GM20000 (cell line): ENCODE data around the gene P2RX2.

Source experiments
- DNase-seq: peaks from one replicate; pipeline ENCODE4 v3.0.0; 2012; ENCODE audit warnings: low spot score
- CTCF ChIP-seq: IDR thresholded peaks from 2 replicates; pipeline ENCODE4 v1.5.1; 2012; ENCODE audit warnings: mild to moderate bottlenecking, control low read depth; ENCODE audit errors: extremely low read depth, missing control alignments

Gene P2RX2

GRCh38 chr12:132591107-132591935 is 27.3 kb upstream of the P2RX2 start:
- no peak for TF ChIP-seq CTCF
- DNase-seq: no peak

DNA sequence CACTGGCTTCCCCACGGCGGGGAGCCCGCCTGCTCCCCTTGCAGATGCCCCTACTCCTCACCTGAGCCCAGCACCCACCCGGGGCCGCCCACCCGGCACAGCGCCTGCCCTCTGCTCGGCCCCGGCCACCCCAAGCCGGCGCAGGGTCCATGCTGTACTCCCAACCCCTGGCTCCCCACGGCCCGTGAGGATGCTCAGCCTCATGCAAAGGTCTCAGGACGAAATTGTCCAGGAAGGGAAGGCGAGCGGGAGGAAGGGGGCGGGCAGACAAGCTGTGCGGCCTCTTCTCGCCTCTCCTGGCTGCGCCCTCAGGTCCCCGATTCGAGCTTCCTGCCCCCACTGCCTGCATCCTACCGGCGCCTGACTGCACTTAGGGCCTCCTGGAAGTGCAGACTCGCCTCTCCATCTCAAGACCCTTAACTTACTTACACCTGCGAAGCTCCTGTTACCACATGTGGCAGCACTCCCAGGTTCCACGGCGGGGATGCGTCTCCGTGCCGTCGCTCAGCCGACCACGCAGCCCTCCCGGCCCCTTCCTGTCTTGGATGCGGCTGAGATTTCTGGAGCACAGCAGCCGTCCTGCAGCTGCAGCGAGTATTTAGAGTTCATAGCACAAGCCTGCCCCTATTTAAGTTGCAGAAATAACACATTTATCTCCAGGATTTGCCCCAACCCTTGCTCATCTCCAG is 26.1 kb upstream of the P2RX2 start:
- no peak for TF ChIP-seq CTCF
- no peak for DNase-seq

DNA sequence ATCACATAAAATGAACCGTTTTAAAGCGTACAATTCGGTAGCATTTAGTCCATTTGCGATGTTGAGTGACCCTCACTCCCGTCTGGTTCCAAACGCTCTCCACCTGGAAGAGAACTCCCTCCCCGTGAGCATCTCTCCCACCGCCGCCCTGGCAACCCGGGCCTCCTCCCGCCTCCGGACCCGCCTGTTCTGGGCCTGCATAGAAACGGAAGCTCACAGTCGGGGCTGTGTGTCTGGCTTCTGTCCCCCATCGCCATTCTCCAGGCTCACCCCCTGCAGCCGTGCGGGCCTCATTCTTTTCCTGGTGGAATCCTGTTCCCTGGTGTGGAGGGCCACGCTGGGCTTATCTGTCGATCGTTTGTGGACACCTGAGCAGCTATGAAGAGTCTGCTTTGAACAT is 25.5 kb upstream of the P2RX2 start:
- no peak for TF ChIP-seq CTCF
- no peak for DNase-seq

DNA sequence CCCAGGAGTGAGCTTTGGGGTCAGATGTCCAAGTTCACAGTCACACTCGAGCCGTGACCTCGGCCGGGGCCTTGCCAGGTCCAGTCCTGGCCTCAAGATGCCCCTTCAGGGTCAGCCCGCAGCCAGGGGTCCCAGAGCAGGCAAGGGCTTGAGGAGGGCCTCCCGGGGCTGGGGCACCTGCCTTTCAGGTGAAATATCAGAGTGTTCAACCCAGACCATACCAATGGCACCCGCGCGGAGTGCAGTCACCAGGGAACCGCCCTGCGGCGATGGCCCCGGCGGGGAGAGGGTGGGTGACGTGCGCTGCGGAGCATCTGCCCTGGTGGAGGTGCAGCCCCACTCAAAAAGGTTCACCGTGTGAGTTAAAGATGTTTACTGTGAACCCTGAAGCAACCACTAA is 25.1 kb upstream of the P2RX2 start:
- DNase-seq: no peak
- TF ChIP-seq CTCF: no peak

- TF ChIP-seq CTCF: no peak
- DNase-seq: peak; percentile 79
These were observed 24.6 kb upstream of the P2RX2 start for GRCh38 chr12:132593938-132594358.

DNA sequence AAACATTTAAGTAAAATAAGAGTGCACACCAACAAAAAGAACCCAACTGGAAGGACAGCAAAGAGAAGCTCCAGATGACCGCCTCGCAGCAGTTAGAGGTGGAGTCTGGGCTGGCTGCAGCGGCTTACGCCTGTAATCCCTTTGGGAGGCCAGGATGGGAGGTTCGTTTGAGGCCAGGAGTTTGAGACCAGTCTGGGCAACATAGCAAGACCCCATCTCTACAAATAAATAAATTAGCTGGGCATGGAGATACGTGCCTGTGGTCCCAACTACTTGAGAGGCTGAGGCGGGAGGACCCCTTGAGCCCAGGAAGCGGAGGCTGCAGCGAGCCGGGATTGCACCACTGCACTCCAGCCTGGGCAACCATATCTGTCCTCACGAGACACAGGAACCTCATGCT is 23.4 kb upstream of the P2RX2 start:
- no peak for TF ChIP-seq CTCF
- DNase-seq: no peak

DNA sequence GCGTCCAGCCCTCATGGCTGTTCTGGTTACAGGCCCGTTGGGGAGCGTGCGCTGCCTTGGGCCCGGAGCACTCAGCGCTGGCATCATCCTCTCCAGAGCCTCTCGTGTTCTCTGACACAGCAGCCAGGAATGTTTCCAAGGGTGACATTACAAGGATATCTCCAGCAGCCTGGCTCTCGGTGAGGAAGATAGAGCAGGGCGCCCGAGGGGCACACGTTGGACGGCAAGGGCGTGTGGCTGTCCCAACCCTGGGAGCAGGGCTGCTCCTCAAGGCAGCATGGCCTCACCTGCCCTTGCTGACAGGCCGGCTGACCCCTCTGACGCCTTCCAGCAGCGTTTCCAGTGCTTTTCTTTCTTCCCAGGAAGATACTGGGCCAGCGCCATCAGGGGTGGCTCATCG is 22.6 kb upstream of the P2RX2 start:
- DNase-seq: no peak
- no peak for TF ChIP-seq CTCF
